OCI-LY3 (cell line): ENCODE results near the gene SAMD11.

Source experiments
- CTCF ChIP-seq: fragments of 200-600, 300-600 bp; sonication (generic); IDR thresholded peaks from 2 replicates; pipeline ENCODE4 v1.5.1; 2014; ENCODE audit warnings: antibody characterized with exemption, low read length, low read depth
- EZH2phosphoT487 ChIP-seq: fragments of 200-600 bp; shearing (Covaris generic); IDR thresholded peaks from 2 replicates; pipeline ENCODE4 v1.6.1; 2018; ENCODE audit warnings: antibody characterized with exemption, mixed run types, low read depth

DNA sequence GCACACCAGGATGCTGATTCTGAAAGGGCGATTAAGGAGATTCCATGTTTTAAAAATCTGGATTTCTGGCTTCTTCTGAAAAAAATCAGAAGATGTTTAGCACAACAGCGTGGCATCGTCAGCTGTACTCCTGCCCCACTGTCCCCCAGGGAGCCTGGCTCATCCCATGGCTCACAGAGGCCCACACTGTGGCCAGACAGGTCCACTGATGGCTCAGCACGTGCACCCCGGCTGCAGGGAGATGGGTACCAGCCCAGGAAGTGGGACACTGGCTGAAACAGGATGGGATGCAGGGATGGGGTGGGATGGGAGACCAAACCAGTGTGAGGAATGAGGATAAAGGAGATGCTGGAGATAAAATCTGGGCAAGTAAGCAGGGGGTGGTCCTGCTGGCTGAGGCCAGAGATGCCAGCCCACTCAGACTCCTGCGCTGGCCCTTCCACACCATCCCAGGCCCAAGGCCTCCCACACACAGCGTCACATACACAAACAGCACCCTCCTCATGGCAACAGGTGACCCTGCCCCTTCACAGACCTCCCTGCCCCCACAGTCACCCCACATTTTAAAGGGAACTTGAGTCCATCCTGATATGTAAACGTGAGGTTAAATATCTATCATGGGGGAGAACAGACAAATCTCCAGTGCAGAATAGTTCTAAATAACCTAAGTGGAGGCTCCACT is 23.9 kb upstream of the SAMD11 start:
- TF ChIP-seq CTCF (no peak), EZH2phosphoT487 (no peak)
